ENCODE results near the gene ANKDD1B.

ANKDD1B gene

DNA sequence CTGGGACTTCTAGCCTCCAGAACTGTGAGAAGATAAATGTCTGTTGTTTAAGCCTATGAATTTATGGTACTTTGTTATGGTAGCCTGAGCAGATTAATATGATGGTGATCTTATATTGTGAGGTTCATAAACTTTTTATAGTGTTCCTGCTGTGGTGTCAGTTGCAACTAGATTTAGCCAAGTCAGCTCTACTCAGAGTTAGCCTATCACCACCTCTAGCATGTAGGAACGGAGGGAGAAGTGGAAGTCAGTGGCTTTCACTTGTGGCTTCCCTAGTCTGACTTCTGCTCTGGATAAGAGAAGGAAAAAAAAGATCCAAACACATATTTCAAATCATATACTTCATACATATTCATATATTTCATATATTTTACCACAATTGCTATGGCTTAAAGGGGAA, 99.4 kb downstream of the ANKDD1B start:
- no peak for DNase-seq

DNA sequence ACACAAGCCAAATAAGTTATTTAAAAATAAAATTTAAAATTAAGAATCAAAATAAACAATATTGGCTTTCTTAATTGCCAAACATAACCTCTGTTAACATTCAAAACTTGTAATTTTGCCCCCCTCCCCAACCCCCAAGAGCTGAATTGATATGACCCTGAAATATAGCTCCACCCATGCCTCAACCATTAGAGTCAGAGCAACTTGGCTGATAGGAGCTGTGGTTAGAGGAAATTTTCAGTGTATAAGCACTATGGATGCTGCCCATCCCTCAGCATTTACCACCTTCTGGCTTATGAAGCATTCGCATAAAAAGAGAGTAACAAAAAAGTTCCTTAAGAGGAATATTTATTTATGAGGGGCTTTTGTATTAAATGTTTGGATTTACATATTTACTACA, 99.9 kb downstream of the ANKDD1B start:
- no peak for DNase-seq

DNA sequence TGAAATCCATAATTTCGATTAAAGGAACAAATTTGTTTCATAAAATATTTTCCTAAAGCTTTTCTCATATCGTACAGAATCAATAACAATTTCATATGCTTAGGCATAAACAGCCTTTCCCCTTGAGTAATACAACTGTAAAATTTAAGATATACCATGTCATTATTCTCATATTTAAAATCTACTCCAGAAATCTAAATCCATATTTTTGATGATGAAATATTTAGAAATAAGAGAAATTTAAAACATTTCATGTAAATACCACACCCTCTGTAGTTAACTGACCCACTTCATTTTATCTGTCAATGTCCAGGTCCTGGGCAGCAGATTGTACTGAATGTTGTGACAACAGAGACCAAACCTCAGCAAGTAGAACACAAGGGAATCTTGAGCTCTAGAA, 100.8 kb downstream of the ANKDD1B start:
- no peak for DNase-seq

DNA sequence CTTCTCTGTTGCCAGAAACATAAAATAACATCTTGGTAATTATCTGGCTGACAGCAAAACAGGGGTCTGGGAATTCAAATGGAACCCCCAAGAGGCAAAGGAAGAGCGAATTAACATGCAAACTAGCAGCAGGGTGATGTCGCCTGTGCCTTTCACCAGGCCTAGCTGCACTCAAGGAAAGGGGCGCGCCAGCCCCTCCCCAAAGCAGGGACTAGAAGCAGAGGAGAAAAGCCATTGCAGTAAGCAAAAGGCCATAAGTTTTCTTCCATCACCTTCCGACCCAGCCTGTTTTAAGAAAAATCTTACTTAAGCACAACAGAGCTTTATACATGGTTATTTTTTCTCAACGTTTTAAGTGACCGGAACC, 105.4 kb downstream of the ANKDD1B start:
- no peak for DNase-seq

DNA sequence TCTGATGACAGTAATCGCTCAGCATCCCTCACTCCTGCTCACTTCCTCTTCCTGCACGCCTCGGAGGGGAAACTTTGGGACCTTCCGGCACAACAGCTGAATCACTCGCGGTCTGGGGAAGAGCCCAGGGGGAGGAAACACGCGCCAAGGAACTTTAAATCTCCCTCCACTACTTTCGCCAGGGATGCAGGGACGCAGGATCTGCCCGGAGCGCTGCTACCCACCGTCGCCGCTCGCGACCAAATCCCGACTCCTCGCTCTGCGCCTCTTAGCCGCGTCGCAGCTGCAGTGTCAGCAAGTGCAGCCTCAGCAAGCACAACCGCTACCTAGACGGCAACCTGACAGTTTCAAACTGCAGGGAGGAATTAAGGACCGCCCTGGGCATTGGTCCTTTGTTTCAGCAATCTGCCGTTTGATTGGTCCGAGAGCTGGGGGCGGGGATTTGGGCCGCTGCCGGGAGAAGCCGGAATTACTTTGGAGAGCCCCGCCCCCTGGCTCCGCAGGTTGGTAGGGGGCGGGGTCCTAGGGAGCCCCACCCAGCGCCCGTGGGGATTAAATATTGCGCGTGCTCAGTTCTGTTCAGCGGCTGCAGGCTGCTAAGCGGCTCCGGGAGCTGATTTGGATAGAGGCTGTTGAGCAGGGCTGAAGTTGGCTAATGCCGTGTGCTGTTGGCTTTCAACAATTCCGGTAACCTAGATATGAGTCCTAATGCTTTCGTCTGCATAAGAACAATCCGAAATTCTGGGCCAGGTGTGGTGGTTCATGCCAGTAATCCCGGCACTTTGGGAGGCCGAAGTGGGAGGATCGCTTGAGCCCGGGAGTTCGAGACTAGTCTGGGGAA, 106.0 kb downstream of the ANKDD1B start, which contains the start of gene POC5:
POC5 (minus strand) TSS at position 356 of the 841 bp plus-strand sequence. CDS start 4,500 bp downstream, outside the sequence.
- DNase-seq = peak; percentile 98 to 99

DNA sequence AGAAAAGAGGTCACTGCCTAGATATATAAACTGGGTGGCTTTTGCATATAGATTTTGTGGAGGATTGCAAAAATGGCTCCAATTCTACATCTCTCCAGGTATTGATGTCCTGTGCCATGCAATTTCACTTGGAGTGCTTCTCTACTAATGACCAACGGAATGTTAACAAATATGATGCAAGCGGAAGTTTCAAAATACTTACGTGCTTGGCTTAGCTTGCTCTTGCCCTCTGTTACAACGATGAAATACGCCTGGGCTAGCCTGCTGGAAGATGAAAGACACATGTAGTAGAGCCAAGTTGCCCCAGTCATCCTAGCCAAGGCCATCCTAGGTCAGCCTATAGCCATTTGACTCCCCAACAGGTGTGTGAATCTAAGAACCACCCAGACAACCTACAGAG, 109.6 kb downstream of the ANKDD1B start:
- DNase-seq = no peak
